ENCODE data around the gene CFAP119. TPM values are rescaled to one million over a fixed set of nuclear protein-coding genes. Genes with fewer than 3 reads are reported as not detected.

CFAP119 gene
- polyA plus RNA-seq, 1 of the 3 experiments (the other 2 are of a cell fraction) = 28.4 TPM

DNA sequence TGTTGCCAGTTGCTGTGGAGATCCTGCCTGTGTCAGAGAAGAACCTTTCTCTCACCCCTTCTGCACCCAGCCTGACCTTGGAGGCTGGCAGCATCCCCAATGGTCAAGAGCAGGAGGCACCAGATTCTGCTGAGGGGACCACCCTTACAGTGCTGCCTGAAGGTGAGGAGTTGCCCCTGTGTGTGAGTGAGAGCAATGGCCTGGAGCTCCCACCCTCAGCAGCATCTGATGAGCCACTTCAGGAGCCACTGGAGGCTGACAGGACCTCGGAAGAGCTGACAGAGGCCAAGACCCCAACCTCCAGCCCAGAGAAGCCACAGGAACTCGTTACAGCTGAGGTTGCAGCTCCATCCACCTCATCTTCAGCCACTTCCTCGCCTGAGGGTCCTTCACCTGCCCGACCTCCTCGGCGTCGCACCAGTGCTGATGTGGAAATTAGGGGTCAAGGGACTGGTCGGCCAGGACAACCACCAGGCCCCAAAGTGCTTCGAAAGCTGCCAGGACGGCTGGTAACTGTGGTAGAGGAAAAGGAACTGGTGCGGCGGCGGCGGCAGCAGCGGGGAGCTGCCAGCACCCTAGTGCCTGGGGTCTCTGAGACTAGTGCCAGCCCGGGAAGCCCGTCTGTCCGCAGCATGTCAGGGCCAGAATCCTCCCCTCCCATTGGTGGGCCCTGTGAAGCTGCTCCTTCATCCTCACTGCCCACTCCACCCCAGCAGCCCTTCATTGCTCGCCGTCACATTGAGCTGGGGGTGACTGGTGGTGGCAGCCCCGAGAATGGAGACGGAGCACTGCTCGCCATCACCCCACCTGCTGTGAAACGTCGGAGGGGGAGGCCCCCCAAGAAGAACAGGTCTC lies 23.8 kb downstream of the CFAP119 start:
- POLR2A ChIA-PET = interaction anchor here (0.7 to 0.8 kb wide), 2 partner anchors 10 to 13 kb away, joined by 3 read pairs; partner anchors contain the start of gene PHKG2
- H4K20me1 ChIP-seq (ENCODE audit: insufficient read depth) = 0 out of 2 replicates have a peak, but pooled peaks cover 7% of the 10 kb centered on the region

More for the DNA sequence above, 23.8 kb downstream of the CFAP119 start:
- TF ChIP-seq TEAD4 (IDR thresholded peaks at IDR 0.05; ENCODE audit: borderline replicate concordance, insufficient read depth) (no peak), FOXJ3 (CRISPR knock-in tag; IDR thresholded peaks at IDR 0.05) (no peak), JUND (IDR thresholded peaks at IDR 0.05) (no peak), TCF12 (IDR thresholded peaks at IDR 0.05) (no peak), YY1 (IDR thresholded peaks at IDR 0.05; ENCODE audit: low read depth) (no peak), MEF2A (IDR thresholded peaks at IDR 0.05; ENCODE audit: borderline replicate concordance, low read depth) (no peak), CHD2 (IDR thresholded peaks at IDR 0.05; ENCODE audit: low read length, partially characterized antibody) (no peak), NRF1 (IDR thresholded peaks at IDR 0.05; ENCODE audit: low read depth, low read length) (no peak), SMC3 (IDR thresholded peaks at IDR 0.05; ENCODE audit: low read depth, low read length) (no peak), RXRA (IDR thresholded peaks at IDR 0.05; ENCODE audit: borderline replicate concordance, low read depth) (no peak)
- TF ChIP-seq, protein P1, sequence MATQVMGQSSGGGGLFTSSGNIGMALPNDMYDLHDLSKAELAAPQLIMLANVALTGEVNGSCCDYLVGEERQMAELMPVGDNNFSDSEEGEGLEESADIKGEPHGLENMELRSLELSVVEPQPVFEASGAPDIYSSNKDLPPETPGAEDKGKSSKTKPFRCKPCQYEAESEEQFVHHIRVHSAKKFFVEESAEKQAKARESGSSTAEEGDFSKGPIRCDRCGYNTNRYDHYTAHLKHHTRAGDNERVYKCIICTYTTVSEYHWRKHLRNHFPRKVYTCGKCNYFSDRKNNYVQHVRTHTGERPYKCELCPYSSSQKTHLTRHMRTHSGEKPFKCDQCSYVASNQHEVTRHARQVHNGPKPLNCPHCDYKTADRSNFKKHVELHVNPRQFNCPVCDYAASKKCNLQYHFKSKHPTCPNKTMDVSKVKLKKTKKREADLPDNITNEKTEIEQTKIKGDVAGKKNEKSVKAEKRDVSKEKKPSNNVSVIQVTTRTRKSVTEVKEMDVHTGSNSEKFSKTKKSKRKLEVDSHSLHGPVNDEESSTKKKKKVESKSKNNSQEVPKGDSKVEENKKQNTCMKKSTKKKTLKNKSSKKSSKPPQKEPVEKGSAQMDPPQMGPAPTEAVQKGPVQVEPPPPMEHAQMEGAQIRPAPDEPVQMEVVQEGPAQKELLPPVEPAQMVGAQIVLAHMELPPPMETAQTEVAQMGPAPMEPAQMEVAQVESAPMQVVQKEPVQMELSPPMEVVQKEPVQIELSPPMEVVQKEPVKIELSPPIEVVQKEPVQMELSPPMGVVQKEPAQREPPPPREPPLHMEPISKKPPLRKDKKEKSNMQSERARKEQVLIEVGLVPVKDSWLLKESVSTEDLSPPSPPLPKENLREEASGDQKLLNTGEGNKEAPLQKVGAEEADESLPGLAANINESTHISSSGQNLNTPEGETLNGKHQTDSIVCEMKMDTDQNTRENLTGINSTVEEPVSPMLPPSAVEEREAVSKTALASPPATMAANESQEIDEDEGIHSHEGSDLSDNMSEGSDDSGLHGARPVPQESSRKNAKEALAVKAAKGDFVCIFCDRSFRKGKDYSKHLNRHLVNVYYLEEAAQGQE (IDR thresholded peaks at IDR 0.05; ENCODE audit: low read depth, low read length) = no peak
- TF ChIP-seq, protein P2, sequence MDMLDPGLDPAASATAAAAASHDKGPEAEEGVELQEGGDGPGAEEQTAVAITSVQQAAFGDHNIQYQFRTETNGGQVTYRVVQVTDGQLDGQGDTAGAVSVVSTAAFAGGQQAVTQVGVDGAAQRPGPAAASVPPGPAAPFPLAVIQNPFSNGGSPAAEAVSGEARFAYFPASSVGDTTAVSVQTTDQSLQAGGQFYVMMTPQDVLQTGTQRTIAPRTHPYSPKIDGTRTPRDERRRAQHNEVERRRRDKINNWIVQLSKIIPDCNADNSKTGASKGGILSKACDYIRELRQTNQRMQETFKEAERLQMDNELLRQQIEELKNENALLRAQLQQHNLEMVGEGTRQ (IDR thresholded peaks at IDR 0.05; ENCODE audit: borderline replicate concordance, low read depth, low read length) = no peak
- H3K4me3 ChIP-seq (ENCODE audit: low read depth in 2 of 2, low read length in 1 of 2) = no peak overlapping the region
- peaks cover 24% of the 10 kb centered on the region for H3F3A ChIP-seq (replicated peaks; ENCODE audit: insufficient read depth)
- H3K4me2 ChIP-seq = no peak overlapping the region
- H3K27me3 ChIP-seq (ENCODE audit: insufficient read depth) = no peaks in the 10 kb centered on the region
- CTCF ChIA-PET = interaction anchor here (0.6 to 0.8 kb wide), 2 partner anchors 8 to 15 kb away, joined by 3 read pairs; no protein-coding TSS in a partner anchor
- H2AFZ ChIP-seq (ENCODE audit: low read depth) = no peak overlapping the region
- no peak overlapping the region for H3K9ac ChIP-seq
- H3K9me3 ChIP-seq = no peaks in the 10 kb centered on the region
- peaks cover 11 to 21% of the 10 kb centered on the region in 2 experiments; a peak in 3 of 4 replicates for H3K4me1 ChIP-seq (ENCODE audit: control insufficient read depth in 1 of 2, insufficient read depth in 2 of 2, low read depth in 1 of 2, low read length in 1 of 2)
- WGBS (ENCODE audit: low lambda C conversion rate) = over 99% methylated on average over 14 of the region's 25 CpGs
- DNase-seq = no peak
- H3K27ac ChIP-seq (ENCODE audit: low read depth in 2 of 2, low read length in 1 of 2) = no peak overlapping the region
- peaks cover 29 to 60% of the 10 kb centered on the region in 2 experiments for H3K36me3 ChIP-seq (replicated peaks in 1 of 2; ENCODE audit: control insufficient read depth in 1 of 2, insufficient read depth in 2 of 2, low read length in 1 of 2)
- no peaks in the 10 kb centered on the region for H3K9me2 ChIP-seq
- peaks cover 5% of the 10 kb centered on the region; the same call in 1 of the 2 replicates for H3K79me2 ChIP-seq (ENCODE audit: insufficient read depth)

All from SK-N-SH (cell line).